HepG2 (cell line): ENCODE results near the gene YIPF1. TPM values are rescaled to one million over a fixed set of nuclear protein-coding genes. Genes with fewer than 3 reads are reported as not detected.

Experiments used
- AKNA ChIP-seq: sonication (generic); formaldehyde crosslinking; IDR thresholded peaks from 2 replicates; pipeline ENCODE4 v1.4.0; 2020; ENCODE audit warnings: missing genetic modification reagents, borderline replicate concordance
- DNMT3B ChIP-seq: conservative IDR thresholded peaks from 2 replicates; pipeline ENCODE4 v1.6.1; 2016; ENCODE audit warnings: missing biosample characterization, control low read depth
- FOSL1 ChIP-seq: sonication (generic); formaldehyde crosslinking; IDR thresholded peaks from 2 replicates; pipeline ENCODE4 v1.9.0; 2021; ENCODE audit warnings: missing genetic modification reagents, borderline replicate concordance
- HOXD1 ChIP-seq: sonication (generic); formaldehyde crosslinking; IDR thresholded peaks from 2 replicates; pipeline ENCODE4 v1.5.0; 2020; ENCODE audit warnings: missing genetic modification reagents
- JDP2 ChIP-seq: sonication (generic); formaldehyde crosslinking; IDR thresholded peaks from 2 replicates; pipeline ENCODE4 v1.8.1; 2022; ENCODE audit warnings: missing genetic modification reagents, borderline replicate concordance
- KAT2B ChIP-seq: fragments of 150-350 bp; IDR thresholded peaks from 2 replicates; pipeline ENCODE4 v1.6.1; 2014; ENCODE audit warnings: low read depth, low read length, borderline replicate concordance
- MAFG ChIP-seq: sonication (generic); formaldehyde crosslinking; IDR thresholded peaks from 2 replicates; pipeline ENCODE4 v1.5.1; 2020; ENCODE audit warnings: mild to moderate bottlenecking, missing genetic modification reagents
- NR2F1 ChIP-seq, 2 experiments: fragments of 450-650 bp in 1 of 2; formaldehyde crosslinking in 1 of 2; IDR thresholded peaks; 2 replicates each; pipeline versions ENCODE4 v1.5.0 to v1.6.1; 2016 to 2020; ENCODE audit warnings: mild to moderate bottlenecking in 1 of 2, missing compliant biosample characterization in 1 of 2, missing genetic modification reagents in 1 of 2, moderate library complexity in 1 of 2
- TEAD2 ChIP-seq: sonication (generic); formaldehyde crosslinking; IDR thresholded peaks from 2 replicates; pipeline ENCODE4 v1.9.0; 2021; ENCODE audit warnings: missing genetic modification reagents
- TMF1 ChIP-seq: sonication (generic); formaldehyde crosslinking; IDR thresholded peaks from 2 replicates; pipeline ENCODE4 v1.8.1; 2022; ENCODE audit warnings: low read depth, missing genetic modification reagents
- USF2 ChIP-seq, 2 experiments: sonication (generic) in 1 of 2; formaldehyde crosslinking in 1 of 2; IDR thresholded peaks; 2 replicates each; pipeline versions ENCODE4 v1.5.1 to v1.6.1; 2011 to 2020; ENCODE audit warnings: borderline replicate concordance in 1 of 2, low read depth in 1 of 2, low read length in 1 of 2, mild to moderate bottlenecking in 1 of 2, missing genetic modification reagents in 1 of 2, moderate library complexity in 1 of 2
- ZNF296 ChIP-seq: sonication (generic); formaldehyde crosslinking; conservative IDR thresholded peaks from 2 replicates; pipeline ENCODE4 v1.5.0; 2020; ENCODE audit warnings: mild to moderate bottlenecking, missing genetic modification reagents
- ZNF367 ChIP-seq: sonication (generic); formaldehyde crosslinking; IDR thresholded peaks from 2 replicates; pipeline ENCODE4 v1.4.0; 2020; ENCODE audit warnings: missing genetic modification reagents, borderline replicate concordance
- ZNF446 ChIP-seq: sonication (generic); formaldehyde crosslinking; IDR thresholded peaks from 2 replicates; pipeline ENCODE4 v1.5.0; 2020; ENCODE audit warnings: mild to moderate bottlenecking, missing genetic modification reagents
- ZNF672 ChIP-seq: sonication (generic); formaldehyde crosslinking; IDR thresholded peaks from 2 replicates; pipeline ENCODE4 v1.8.1; 2022; ENCODE audit warnings: missing genetic modification reagents
- ZNF720 ChIP-seq: sonication (generic); formaldehyde crosslinking; IDR thresholded peaks from 2 replicates; pipeline ENCODE4 v1.4.0; 2020; ENCODE audit warnings: missing genetic modification reagents
- ZSCAN29 ChIP-seq: sonication (generic); formaldehyde crosslinking; conservative IDR thresholded peaks from 2 replicates; pipeline ENCODE4 v1.4.0; 2020; ENCODE audit warnings: mild to moderate bottlenecking, missing genetic modification reagents
- polyA plus RNA-seq, 8 experiments: library from polyadenylated mRNA; depleted of rRNA in 3 of 8; stranded (reverse) in 7 of 8; unstranded in 1 of 8; fragments of >200 nt; fragmentation: Illumina TruSeq in 4 of 8; extraction: Trizol in 4 of 8; gene quantifications; 2 replicates each; pipeline versions ENCODE4 v1.2.1 to v1.2.3, GENCODE V29; 2011 to 2016; ENCODE audit warnings: low read depth in 4 of 8, missing spikeins in 1 of 8, mixed read lengths in 1 of 8; ENCODE audit not compliant: insufficient read depth in 1 of 8
- total RNA-seq, 5 experiments: library from RNA; depleted of rRNA; stranded (reverse); fragments of >200 nt; fragmentation: Illumina TruSeq; extraction: Trizol; gene quantifications; 2 replicates each; pipeline ENCODE4 v1.2.3, GENCODE V29; 2016; ENCODE audit warnings: low read depth in 1 of 5
- TF ChIP-seq, protein P1 (sequence below): sonication (generic); formaldehyde crosslinking; IDR thresholded peaks from 2 replicates; pipeline ENCODE4 v1.5.0; 2020; ENCODE audit warnings: mild to moderate bottlenecking, missing genetic modification reagents
- TF ChIP-seq, protein P2 (sequence below): sonication (generic); formaldehyde crosslinking; IDR thresholded peaks from 2 replicates; pipeline ENCODE4 v1.4.0; 2020; ENCODE audit warnings: mild to moderate bottlenecking, missing genetic modification reagents

YIPF1 gene
- total and polyA plus RNA-seq, 2 of the 13 experiments (the other 11 are each of a cell fraction or from before 2014, with no cell fraction given) = 21.1 to 31.9 TPM

DNA sequence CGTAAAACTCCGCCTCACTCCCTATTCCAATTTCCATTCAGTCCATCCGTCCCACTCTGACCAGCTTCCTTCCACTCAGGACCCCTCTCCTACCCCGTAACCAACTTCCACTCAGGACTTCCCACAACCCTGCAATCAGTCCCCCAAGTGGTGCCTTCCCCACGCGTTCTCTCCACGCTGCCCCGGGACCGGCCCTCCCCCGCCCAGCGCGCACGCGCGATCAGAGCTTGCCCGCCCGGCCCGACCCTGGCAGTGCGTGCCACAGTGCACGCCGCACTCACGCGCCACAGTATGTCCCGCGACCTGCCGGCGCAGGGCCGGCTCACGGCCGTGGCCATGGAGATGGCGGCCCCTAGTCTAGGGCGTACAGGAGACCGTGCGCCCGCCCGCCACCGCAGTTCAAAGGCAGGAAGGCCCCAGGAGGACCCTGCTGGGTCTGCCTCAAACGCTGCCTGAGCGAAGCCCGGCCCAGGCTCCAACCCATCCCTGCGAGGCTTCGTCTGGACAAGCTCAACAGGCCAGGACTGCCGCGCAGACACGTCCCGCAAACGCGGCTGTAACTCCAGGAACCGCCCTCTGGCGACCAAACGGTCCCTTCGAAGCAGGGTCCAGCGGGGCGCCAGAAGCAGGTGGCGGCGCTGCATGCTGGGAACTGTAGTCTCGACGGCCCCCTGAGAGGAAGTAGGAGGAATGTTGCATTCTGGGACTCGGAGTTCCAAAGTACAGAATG, 51.5 kb downstream of the YIPF1 start, which contains the start of gene NDC1 (continued):
- TF ChIP-seq USF2 (IDR thresholded peaks at IDR 0.05; ENCODE audit: low read depth, low read length) (no peak), USF2 (CRISPR knock-in tag; IDR thresholded peaks at IDR 0.05; ENCODE audit: borderline replicate concordance) (no peak; the same call in 1 of the 2 replicates), ZNF672 (CRISPR knock-in tag) (no peak), HOXD1 (CRISPR knock-in tag) (peak; percentile 77), MAFG (CRISPR knock-in tag) (no peak), ZNF367 (CRISPR knock-in tag) (peak; percentile 42; the same call in 1 of the 2 replicates), KAT2B (no peak), ZSCAN29 (peak; percentile 94), ZNF296 (CRISPR knock-in tag) (no peak), DNMT3B (CRISPR knock-in tag) (no peak), ZNF446 (CRISPR knock-in tag) (peak; percentile 82; the same call in 1 of the 2 replicates), TMF1 (CRISPR knock-in tag) (peak; percentile 85; the same call in 1 of the 2 replicates), ZNF720 (CRISPR knock-in tag) (no peak), FOSL1 (CRISPR knock-in tag) (no peak), NR2F1 (CRISPR knock-in tag; IDR thresholded peaks at IDR 0.05) (no peak; a peak in 2 of 4 replicates), JDP2 (CRISPR knock-in tag) (no peak), AKNA (no peak), TEAD2 (CRISPR knock-in tag) (no peak)
- TF ChIP-seq, protein P1, sequence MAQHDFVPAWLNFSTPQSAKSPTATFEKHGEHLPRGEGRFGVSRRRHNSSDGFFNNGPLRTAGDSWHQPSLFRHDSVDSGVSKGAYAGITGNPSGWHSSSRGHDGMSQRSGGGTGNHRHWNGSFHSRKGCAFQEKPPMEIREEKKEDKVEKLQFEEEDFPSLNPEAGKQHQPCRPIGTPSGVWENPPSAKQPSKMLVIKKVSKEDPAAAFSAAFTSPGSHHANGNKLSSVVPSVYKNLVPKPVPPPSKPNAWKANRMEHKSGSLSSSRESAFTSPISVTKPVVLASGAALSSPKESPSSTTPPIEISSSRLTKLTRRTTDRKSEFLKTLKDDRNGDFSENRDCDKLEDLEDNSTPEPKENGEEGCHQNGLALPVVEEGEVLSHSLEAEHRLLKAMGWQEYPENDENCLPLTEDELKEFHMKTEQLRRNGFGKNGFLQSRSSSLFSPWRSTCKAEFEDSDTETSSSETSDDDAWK (CRISPR knock-in tag) = no peak
- TF ChIP-seq, protein P2, sequence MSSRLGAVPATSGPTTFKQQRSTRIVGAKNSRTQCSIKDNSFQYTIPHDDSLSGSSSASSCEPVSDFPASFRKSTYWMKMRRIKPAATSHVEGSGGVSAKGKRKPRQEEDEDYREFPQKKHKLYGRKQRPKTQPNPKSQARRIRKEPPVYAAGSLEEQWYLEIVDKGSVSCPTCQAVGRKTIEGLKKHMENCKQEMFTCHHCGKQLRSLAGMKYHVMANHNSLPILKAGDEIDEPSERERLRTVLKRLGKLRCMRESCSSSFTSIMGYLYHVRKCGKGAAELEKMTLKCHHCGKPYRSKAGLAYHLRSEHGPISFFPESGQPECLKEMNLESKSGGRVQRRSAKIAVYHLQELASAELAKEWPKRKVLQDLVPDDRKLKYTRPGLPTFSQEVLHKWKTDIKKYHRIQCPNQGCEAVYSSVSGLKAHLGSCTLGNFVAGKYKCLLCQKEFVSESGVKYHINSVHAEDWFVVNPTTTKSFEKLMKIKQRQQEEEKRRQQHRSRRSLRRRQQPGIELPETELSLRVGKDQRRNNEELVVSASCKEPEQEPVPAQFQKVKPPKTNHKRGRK (CRISPR knock-in tag) = no peak
